Naive thymus-derived CD8-positive, alpha-beta T cell (primary cell): ENCODE measurements around the gene ZBTB47. TPM values are rescaled to one million over a fixed set of nuclear protein-coding genes. Genes with fewer than 3 reads are reported as not detected.
A peak's percentile ranks its signal among the peaks of the same experiment; 100 is the strongest.

Experiments used
- ATAC-seq, 2 donors: fragments of 150-1000 bp; cut with Tn5 transposase in 1 of 2; sonication (Bioruptor Pico), chemical (Tn5 transposase) in 1 of 2; 1 replicate in 1 of 2; 2 replicates in 1 of 2; pipeline ENCODE4 v1.10.0; 2021; ENCODE audit warnings: mild to moderate bottlenecking in 2 of 2, moderate library complexity in 2 of 2
- POLR2A ChIA-PET: fragments of 350-600 bp; sonication (Branson Sonifier 250); formaldehyde crosslinking; loops from one replicate; lab custom pipeline; 2021; ENCODE audit warnings: antibody characterized with exemption; lab: Charles Lee
- DNase-seq, 10 donors: peaks; one replicate each; pipeline versions ENCODE4 v3.0.0 to v3.0.0-alpha.2; 2020 to 2022
- H3K27ac Mint-ChIP-seq, 10 donors: one replicate each; pipeline ENCODE4 v1.8.0; 2020 to 2022; ENCODE audit warnings: mild to moderate bottlenecking in 10 of 10, mixed read lengths in 10 of 10, moderate library complexity in 4 of 10, inconsistent platforms in 1 of 10
- H3K27me3 Mint-ChIP-seq, 5 donors: one replicate each; pipeline ENCODE4 v1.8.0; 2021 to 2022; ENCODE audit warnings: mixed read lengths in 5 of 5
- H3K36me3 Mint-ChIP-seq, 3 donors: one replicate each; pipeline ENCODE4 v1.8.0; 2020 to 2022; ENCODE audit warnings: mixed read lengths in 3 of 3, mild to moderate bottlenecking in 2 of 3, inconsistent platforms in 1 of 3
- H3K4me1 Mint-ChIP-seq, 4 donors: one replicate each; pipeline ENCODE4 v1.8.0; 2021 to 2022; ENCODE audit warnings: mixed read lengths in 4 of 4
- H3K4me3 Mint-ChIP-seq, 10 donors: one replicate each; pipeline ENCODE4 v1.8.0; 2020 to 2022; ENCODE audit warnings: mild to moderate bottlenecking in 10 of 10, mixed read lengths in 10 of 10, moderate library complexity in 6 of 10, inconsistent platforms in 1 of 10
- H3K9me3 Mint-ChIP-seq, 9 donors: one replicate each; pipeline ENCODE4 v1.8.0; 2020 to 2022; ENCODE audit warnings: mixed read lengths in 9 of 9, mild to moderate bottlenecking in 3 of 9, inconsistent platforms in 1 of 9, moderate library complexity in 1 of 9
- polyA plus RNA-seq, 3 donors: library from polyadenylated mRNA; unstranded; fragments of 300-500 nt; fragmentation: Illumina TruSeq; gene quantifications; one replicate each; pipeline ENCODE4 v1.2.3, GENCODE V29; 2021
- total RNA-seq, 8 experiments: library from RNA in 2 of 8; stranded (reverse) in 2 of 8; gene quantifications; one replicate each; pipeline ENCODE4 v1.2.3 and lab custom pipeline; 2021 to 2026

Gene ZBTB47
- total and polyA plus RNA-seq, 5 experiments from 2014 or later, result 0.23 to 0.41 TPM; not detected in 3

DNA sequence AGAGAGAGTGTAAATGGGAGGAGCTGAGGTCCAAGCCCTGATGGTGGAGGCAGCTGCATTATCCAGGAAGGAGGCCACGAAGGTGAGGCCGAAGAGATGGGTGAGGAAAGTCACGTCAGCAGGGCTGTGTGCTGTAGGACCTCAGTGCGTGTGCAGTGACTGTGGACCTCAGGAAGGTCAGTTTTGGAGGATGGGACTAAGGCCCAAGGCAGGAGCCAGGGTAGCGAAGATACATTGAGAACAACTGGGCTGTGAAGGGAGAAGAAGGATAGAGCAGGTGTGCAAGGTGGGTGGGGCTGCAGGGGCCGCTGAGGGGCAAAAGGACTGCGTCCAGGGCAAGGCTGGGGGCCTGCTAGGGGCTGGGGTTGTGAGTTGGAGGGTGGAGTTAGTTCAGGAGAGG is 36.7 kb downstream of the ZBTB47 start:
- no peak overlapping the region for H3K4me3 Mint-ChIP-seq
- H3K36me3 Mint-ChIP-seq, result no peaks in the 10 kb centered on the region
- no peak overlapping the region for H3K27ac Mint-ChIP-seq
- ATAC-seq (no peak), DNase-seq (no peak)
- peaks cover 0 to 23% (median 8%) of the 10 kb centered on the region in 5 donors for H3K27me3 Mint-ChIP-seq
- peaks cover 0 to 2% (median 0%) of the 10 kb centered on the region in 9 donors for H3K9me3 Mint-ChIP-seq
- H3K4me1 Mint-ChIP-seq, result peaks cover 2 to 5% (median 2%) of the 10 kb centered on the region in 4 donors
- POLR2A ChIA-PET, result no interaction called here

DNA sequence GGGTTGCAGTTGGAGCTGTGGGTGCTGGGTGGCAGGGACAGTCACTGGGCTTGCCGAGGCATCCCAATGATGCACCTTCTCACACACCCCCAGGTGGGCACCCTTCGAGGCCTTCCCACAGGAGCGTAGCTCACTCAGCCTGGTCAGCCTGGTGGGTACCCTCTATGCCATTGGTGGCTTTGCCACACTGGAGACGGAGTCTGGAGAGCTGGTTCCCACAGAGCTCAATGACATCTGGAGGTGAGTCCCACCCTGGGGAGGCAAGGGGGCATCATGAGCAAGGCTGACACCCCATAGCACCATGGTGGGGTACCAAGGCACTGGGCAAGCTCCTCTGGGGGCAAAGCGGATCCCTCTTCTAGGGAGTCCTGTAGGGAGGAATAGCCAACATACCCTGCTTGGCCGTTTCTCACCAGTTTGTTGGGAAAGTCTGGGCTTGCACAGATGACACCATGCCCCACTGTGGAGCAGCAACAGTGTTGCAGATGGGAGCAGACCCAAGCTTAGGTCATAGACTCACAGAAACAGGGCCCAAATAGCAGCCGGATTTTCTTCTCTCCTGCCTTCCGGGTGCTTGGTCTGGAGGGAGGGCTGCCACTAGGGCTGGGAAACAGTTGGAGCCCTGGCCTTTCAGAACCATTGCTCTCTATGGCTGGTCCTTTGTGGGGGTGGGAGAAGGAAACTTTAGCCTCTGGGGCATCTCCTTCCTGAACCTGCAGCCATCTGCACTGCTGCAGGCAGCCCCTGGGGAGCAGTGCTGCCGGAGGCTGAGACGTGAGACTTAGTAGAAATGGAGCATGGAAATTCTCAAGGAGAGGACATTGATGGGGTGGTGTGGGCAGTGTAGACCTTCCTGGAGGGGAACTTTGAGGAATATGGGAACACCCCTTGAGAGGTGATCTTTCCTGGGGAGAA is 37.5 kb downstream of the ZBTB47 start:
- H3K4me1 Mint-ChIP-seq, result peaks cover 0 to 1% (median 0%) of the 10 kb centered on the region in 4 donors
- peak overlapping the region in 1 of 10 donors; percentile 65 for H3K27ac Mint-ChIP-seq
- peaks cover 0 to 2% (median 0%) of the 10 kb centered on the region in 9 donors for H3K9me3 Mint-ChIP-seq
- no peak for ATAC-seq
- no peak overlapping the region for H3K4me3 Mint-ChIP-seq
- no peak for DNase-seq
- no peaks in the 10 kb centered on the region for H3K36me3 Mint-ChIP-seq
- peaks cover 0 to 16% (median 3%) of the 10 kb centered on the region in 5 donors for H3K27me3 Mint-ChIP-seq
- POLR2A ChIA-PET, result no interaction called here

DNA sequence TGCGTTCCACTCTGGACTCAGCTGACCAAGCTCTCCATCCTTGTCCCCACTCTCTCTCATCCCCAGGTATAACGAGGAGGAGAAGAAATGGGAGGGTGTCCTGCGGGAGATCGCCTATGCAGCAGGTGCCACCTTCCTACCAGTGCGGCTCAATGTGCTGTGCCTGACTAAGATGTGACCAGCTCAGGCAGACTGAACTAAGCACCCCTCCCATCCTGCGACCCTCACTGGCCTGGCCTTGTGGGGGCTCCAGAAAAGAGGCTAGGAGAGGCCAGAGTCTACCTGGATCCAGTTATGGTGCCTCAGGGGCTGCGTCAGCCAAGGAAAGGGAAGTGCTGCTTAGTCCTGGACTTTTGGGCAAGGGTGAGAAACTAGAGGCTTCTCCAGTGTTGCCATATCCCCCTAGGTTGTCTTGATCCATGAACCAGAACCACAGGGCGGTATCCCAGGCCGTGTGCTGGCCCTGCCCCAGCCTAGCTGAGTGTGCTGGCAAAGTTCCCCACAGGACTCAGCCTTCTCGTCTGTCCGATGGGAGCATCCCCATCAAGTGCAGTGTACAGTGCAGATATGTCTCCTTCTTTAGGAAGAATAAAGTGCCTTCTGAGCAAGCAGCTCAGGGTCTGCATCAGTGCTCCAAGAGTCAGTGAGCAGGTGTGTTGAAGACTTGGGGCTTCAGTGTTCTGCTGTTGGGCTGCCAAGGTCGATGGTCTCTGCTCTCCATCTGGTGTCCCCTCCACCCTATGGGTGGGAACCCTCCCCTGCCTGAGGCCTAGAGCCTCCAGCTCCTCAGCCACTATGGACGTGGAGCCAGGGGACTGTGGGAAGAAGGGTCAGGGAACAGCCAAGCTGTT is 38.5 kb downstream of the ZBTB47 start:
- DNase-seq (no peak), ATAC-seq (no peak)
- Mint-ChIP-seq H3K9me3 (peaks cover 0 to 2% (median 0%) of the 10 kb centered on the region in 9 donors), H3K4me1 (no peaks in the 10 kb centered on the region), H3K4me3 (no peak overlapping the region), H3K36me3 (no peaks in the 10 kb centered on the region), H3K27me3 (peaks cover 0 to 6% (median 0%) of the 10 kb centered on the region in 5 donors), H3K27ac (no peak overlapping the region)
- POLR2A ChIA-PET, result no interaction called here

DNA sequence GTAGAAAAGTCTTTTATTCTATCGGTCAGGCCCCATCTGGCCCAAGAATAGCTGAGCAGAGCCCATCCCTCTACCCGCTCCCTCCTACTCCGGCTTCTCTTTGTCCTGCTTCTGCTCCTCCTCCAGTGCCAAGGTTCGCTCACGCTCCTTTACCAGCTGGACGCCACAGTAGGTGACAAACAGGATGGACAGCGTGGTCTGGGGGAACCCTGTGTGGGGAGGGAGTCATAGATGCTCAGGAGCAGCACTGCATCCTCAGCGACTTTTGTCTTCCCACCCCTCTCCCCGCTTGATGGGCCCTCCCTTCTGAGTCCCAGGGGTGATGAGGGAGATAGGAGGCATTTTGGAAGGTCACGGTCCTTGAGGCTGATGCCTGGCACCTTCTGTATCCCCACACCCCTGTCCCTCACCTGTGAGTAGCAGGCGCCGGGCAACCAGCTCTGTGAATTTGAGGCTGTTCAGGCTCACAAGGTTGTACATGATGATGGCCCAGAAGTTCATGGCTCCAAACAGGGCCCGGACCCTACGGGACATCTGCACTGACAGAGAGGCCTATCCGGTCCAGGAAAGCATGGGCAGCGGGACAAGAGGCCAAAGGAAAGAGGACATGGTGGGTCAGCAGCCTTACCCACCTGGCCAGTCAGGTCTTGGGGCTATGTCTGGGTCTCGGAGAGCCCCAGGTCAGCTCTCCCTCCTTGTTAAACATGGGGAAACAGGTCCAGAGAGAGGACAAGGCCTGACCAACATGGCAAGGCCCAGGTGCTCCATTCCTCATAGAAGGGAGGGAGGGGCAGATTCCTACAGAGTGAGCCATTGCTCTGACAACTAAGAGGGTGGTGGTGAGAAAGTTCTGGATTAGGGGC is 39.4 kb downstream of the ZBTB47 start:
- H3K4me3 Mint-ChIP-seq, result no peak overlapping the region
- no peak for DNase-seq
- H3K9me3 Mint-ChIP-seq, result peaks cover 0 to 2% (median 0%) of the 10 kb centered on the region in 9 donors
- no peaks in the 10 kb centered on the region for H3K36me3 Mint-ChIP-seq
- peaks cover 0 to 6% (median 0%) of the 10 kb centered on the region in 5 donors for H3K27me3 Mint-ChIP-seq
- POLR2A ChIA-PET, result no interaction called here
- no peak overlapping the region for H3K27ac Mint-ChIP-seq
- H3K4me1 Mint-ChIP-seq, result no peaks in the 10 kb centered on the region
- no peak for ATAC-seq

DNA sequence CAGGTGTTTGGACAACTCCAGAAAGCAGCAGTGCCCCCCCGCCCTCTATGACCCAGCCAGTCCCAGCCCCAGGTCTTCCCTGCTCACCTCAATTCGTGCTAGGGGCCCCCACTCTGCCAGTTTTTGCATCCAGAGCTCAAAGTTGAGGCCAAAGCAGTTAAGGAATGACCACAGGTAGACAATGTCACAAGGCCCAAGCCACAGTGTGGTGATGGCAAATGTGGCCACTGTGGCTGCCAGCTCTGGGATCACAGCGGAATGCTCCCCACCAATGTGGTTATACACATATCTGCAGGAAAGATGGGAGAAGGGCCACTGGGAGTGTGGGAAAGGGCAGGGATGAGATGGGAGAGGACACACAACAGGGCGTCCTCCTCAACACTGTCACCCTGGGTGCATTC is 40.0 kb downstream of the ZBTB47 start:
- peaks cover 0 to 2% (median 0%) of the 10 kb centered on the region in 9 donors for H3K9me3 Mint-ChIP-seq
- peaks cover 0 to 3% (median 0%) of the 10 kb centered on the region in 4 donors for H3K4me1 Mint-ChIP-seq
- no peak overlapping the region for H3K4me3 Mint-ChIP-seq
- DNase-seq (no peak), ATAC-seq (no peak)
- H3K27ac Mint-ChIP-seq, result no peak overlapping the region
- POLR2A ChIA-PET, result no interaction called here
- H3K27me3 Mint-ChIP-seq, result peaks cover 0 to 6% (median 0%) of the 10 kb centered on the region in 5 donors
- H3K36me3 Mint-ChIP-seq, result no peaks in the 10 kb centered on the region

DNA sequence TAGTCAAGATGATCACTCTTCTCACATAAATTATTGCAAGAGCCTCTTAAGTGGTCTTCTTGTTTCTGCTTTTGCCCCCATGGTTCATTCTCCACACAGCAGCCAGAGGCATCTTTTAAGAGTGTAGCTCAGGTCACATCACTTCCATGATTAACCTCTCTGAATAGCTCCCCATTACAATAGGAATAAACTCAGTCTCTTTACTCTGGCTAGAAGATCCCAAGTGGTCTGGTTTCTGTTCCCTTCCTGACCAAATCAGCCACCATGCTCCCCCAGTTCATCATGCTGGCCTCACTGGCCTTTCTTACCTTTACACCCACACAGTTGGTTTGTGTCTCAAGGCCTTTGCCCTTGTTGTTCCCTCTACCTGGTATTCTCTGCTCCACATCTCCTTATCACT is 40.9 kb downstream of the ZBTB47 start:
- Mint-ChIP-seq H3K4me3 (no peak overlapping the region), H3K27ac (no peak overlapping the region), H3K36me3 (no peaks in the 10 kb centered on the region), H3K4me1 (peaks cover 0 to 8% (median 1%) of the 10 kb centered on the region in 4 donors), H3K27me3 (peaks cover 0 to 6% (median 0%) of the 10 kb centered on the region in 5 donors), H3K9me3 (peaks cover 0 to 2% (median 0%) of the 10 kb centered on the region in 9 donors)
- POLR2A ChIA-PET, result no interaction called here
- ATAC-seq (no peak), DNase-seq (no peak)

DNA sequence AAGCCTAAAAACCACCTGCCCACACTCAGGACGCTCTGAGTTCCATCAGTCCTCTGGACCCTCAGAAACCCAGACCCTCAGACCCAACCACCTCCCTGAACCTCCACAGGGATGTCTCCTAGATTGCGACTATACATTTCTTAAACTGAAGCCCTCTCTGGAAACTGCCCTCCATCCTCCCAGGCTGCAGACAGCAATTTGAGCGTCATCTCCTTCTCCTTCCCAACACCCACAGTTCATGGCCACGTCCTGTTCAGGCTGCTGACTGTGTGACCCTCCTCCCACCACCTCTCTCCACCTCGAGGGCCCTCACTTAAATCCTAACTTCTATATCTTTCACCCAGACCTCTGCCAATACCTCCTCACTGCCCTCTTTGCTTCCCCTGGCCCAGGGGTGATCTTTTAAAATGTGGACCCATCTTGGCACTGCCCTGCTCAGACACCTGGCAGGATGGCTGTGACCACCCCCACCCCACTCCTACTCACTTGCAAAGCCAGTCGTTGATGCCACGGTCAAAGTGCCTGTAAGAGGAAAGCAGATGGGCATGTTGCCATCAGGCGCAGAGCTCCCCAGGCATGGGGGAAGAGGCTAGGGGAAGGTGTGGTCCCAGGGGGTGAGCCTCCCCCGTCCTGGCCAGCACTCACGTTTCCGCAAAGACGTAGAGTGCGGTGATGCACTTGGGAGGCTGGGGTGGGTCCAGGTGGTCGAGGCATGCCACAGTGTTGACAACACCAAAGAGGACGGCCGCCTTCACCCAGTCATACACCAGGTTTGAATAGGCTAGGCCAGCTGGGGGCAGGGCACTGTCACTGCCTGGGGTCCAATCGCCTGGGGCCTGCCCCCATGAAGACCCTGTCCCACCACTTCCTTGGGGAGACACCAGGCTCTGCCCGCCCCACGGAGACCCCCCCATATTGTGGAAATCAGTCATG is 43.1 kb downstream of the ZBTB47 start:
- H3K9me3 Mint-ChIP-seq, result no peaks in the 10 kb centered on the region
- no peaks in the 10 kb centered on the region for H3K36me3 Mint-ChIP-seq
- H3K4me3 Mint-ChIP-seq, result no peak overlapping the region
- DNase-seq (no peak), ATAC-seq (no peak)
- peaks cover 0 to 11% (median 6%) of the 10 kb centered on the region in 5 donors for H3K27me3 Mint-ChIP-seq
- H3K4me1 Mint-ChIP-seq, result peaks cover 2 to 11% (median 5%) of the 10 kb centered on the region in 4 donors
- no peak overlapping the region for H3K27ac Mint-ChIP-seq
- POLR2A ChIA-PET, result no interaction called here

DNA sequence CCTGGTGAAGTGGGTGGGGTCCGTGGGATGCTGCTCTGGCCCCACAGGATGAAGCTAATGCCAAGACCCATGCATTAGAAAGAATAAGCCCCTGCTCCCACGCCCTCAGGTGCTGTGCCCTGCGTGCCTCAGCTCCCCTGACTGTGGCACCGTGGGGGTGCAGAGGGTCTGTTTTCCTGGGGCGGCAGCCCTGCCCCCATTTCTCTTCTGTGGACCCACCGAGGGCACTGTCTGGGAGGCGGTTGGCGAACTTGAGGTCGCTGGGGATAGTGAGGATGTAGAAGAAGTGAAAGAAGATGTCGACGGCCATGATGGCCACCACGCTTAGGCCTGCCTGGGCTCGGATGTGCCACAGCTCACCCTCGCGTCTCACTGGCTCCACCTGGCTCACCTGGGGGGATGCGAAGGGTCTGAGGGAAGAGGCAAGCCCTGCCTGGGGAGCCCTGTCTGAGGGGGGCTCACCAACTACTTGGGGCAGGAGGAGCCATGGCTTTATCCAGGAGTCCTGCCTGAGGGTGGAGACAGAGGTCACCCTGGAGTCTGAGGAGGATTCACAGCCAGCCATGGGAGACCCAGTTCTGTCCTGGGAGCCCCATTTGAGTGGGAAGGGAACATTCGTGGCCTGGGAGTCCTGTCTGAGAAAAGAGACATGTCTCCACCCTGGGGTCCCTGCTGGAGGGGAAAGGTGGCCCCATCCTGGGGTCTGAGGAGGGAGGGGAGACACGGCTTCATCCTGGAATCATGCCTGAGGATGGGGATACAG is 44.0 kb downstream of the ZBTB47 start:
- POLR2A ChIA-PET, result no interaction called here
- no peaks in the 10 kb centered on the region for H3K9me3 Mint-ChIP-seq
- H3K27ac Mint-ChIP-seq, result no peak overlapping the region
- ATAC-seq (no peak), DNase-seq (no peak)
- H3K4me3 Mint-ChIP-seq, result no peak overlapping the region
- H3K27me3 Mint-ChIP-seq, result peaks cover 0 to 11% (median 6%) of the 10 kb centered on the region in 5 donors
- peaks cover 2 to 11% (median 5%) of the 10 kb centered on the region in 4 donors for H3K4me1 Mint-ChIP-seq
- H3K36me3 Mint-ChIP-seq, result no peaks in the 10 kb centered on the region

DNA sequence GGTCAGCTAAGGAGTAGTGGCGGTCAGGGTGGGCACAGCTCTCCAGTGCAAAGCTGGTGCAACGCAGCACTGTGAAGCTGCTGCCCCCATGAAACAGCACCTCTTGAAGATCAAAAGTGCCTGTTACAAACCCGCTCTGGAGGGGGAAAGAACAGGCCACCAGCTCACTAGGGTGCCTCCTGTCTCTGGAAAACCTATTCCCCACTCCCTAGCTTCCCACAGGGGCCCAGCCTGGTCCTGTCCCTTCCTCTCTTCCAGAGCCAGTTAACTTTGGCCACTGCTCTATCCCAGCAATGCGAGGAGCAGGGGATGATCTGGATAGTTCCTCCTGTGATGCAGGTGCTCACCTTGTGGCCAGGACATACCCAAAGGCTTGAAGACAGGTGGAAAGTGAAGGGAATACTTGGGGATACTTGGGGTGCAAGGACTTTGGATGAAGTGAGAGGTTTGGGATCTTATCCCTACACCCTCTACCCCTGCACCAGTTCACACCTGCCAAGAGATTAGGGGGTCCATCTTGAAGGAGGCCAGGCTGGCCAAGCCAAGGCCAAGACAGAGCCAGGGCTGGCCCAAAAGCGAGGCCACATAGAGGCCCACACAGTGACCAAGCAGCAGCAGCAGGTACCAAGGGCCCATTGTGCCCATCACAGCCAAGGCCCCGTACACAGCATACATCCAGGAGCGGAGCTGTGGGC is 44.9 kb downstream of the ZBTB47 start:
- no peaks in the 10 kb centered on the region for H3K9me3 Mint-ChIP-seq
- peaks cover 0 to 19% (median 10%) of the 10 kb centered on the region in 5 donors for H3K27me3 Mint-ChIP-seq
- DNase-seq (no peak), ATAC-seq (no peak)
- POLR2A ChIA-PET, result no interaction called here
- H3K4me3 Mint-ChIP-seq, result no peak overlapping the region
- H3K4me1 Mint-ChIP-seq, result peaks cover 2 to 11% (median 5%) of the 10 kb centered on the region in 4 donors
- H3K36me3 Mint-ChIP-seq, result no peaks in the 10 kb centered on the region
- no peak overlapping the region for H3K27ac Mint-ChIP-seq

DNA sequence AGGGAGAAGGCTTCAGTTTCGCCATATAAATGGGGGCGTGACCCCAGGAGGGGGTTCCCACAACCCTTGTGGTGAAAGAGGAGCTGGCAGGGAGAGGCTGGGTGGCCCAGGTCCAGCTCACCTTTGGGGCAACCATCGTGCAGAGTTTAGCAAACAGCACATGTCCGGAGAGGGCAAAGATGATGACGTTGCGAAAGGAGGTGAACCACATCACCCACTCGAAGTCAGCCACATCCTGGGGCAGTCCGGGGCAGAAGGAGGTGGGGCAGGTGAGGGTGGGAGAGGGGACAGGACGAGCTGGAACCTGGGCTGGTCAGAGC is 45.4 kb downstream of the ZBTB47 start:
- Mint-ChIP-seq H3K36me3 (no peaks in the 10 kb centered on the region), H3K27ac (no peak overlapping the region), H3K4me3 (no peak overlapping the region), H3K4me1 (peaks cover 2 to 11% (median 6%) of the 10 kb centered on the region in 4 donors), H3K27me3 (peaks cover 0 to 24% (median 11%) of the 10 kb centered on the region in 5 donors), H3K9me3 (no peaks in the 10 kb centered on the region)
- ATAC-seq (no peak), DNase-seq (no peak)
- POLR2A ChIA-PET, result no interaction called here
